Amygdala (tissue), 56 donors: ENCODE measurements around the gene LMX1A.
A peak's percentile ranks its signal among the peaks of the same experiment; 100 is the strongest.

Experiments
- DNase-seq, 56 donors: peaks; one replicate each; lab custom pipeline; 2025; lab: John Stamatoyannopoulos, UW

The LMX1A gene

GRCh38 chr1:165174491-165174890, 182.0 kb downstream of the LMX1A start:
- peak in 1 of 56 donors; percentile 30 for DNase-seq

GRCh38 chr1:165173818-165174217, 182.7 kb downstream of the LMX1A start:
- no peak for DNase-seq

- DNase-seq = no peak
These were observed 183.1 kb downstream of the LMX1A start for GRCh38 chr1:165173409-165173808.

- no peak for DNase-seq
These were observed 183.8 kb downstream of the LMX1A start for GRCh38 chr1:165172666-165173065.

- no peak for DNase-seq
These were observed 186.8 kb downstream of the LMX1A start for GRCh38 chr1:165169729-165170128.

- DNase-seq = no peak
These were observed 187.5 kb downstream of the LMX1A start for GRCh38 chr1:165169028-165169427.

- no peak for DNase-seq
These were observed 188.0 kb downstream of the LMX1A start for GRCh38 chr1:165168467-165168866.

GRCh38 chr1:165162671-165163241, 193.8 kb downstream of the LMX1A start:
- no peak for DNase-seq

GRCh38 chr1:165161130-165161529, 195.4 kb downstream of the LMX1A start:
- DNase-seq = peak in 13 of 56 donors; percentile 3 to 27 (median 13)

GRCh38 chr1:165153182-165153581, 203.3 kb downstream of the LMX1A start:
- DNase-seq = no peak

GRCh38 chr1:165152727-165153126, 203.8 kb downstream of the LMX1A start:
- no peak for DNase-seq

GRCh38 chr1:165152109-165152508, 204.4 kb downstream of the LMX1A start:
- DNase-seq = no peak
